ENCODE results near the gene LDB2. TPM values are rescaled to one million over a fixed set of nuclear protein-coding genes. Genes with fewer than 3 reads are reported as not detected.
A peak's percentile ranks its signal among the peaks of the same experiment; 100 is the strongest.
"Not testable (repeated sequence)": the region's sequence is repeated elsewhere in the genome, so short reads cannot be mapped to it uniquely, and the experiment has no call there.

LDB2 gene
- total RNA-seq, 2 experiments from 2014 or later = not detected

GRCh38 chr4:16926214-16926613 lies 27.8 kb upstream of the LDB2 start:
- H3K4me2 ChIP-seq (ENCODE audit: low read length) = no peak overlapping the region
- TF ChIP-seq, protein P1, sequence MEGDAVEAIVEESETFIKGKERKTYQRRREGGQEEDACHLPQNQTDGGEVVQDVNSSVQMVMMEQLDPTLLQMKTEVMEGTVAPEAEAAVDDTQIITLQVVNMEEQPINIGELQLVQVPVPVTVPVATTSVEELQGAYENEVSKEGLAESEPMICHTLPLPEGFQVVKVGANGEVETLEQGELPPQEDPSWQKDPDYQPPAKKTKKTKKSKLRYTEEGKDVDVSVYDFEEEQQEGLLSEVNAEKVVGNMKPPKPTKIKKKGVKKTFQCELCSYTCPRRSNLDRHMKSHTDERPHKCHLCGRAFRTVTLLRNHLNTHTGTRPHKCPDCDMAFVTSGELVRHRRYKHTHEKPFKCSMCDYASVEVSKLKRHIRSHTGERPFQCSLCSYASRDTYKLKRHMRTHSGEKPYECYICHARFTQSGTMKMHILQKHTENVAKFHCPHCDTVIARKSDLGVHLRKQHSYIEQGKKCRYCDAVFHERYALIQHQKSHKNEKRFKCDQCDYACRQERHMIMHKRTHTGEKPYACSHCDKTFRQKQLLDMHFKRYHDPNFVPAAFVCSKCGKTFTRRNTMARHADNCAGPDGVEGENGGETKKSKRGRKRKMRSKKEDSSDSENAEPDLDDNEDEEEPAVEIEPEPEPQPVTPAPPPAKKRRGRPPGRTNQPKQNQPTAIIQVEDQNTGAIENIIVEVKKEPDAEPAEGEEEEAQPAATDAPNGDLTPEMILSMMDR (conservative IDR thresholded peaks at IDR 0.05; ENCODE audit: low read length) = no peak
- no peak for TF ChIP-seq EZH2phosphoT487 (IDR thresholded peaks at IDR 0.05; ENCODE audit: borderline replicate concordance, low read depth, low read length)
- H3K36me3 ChIP-seq (ENCODE audit: insufficient read depth, low read length) = no peaks in the 10 kb centered on the region
- DNase-seq (ENCODE audit: low spot score) = no peak
- no TSS peak for BruUV-seq (replicated peaks)
- H2AFZ ChIP-seq (ENCODE audit: low read length) = no peak overlapping the region
- CTCF ChIA-PET (ENCODE audit: unreplicated experiment) = no interaction called here
- H3K27ac ChIP-seq (ENCODE audit: low read depth, low read length, poor library complexity, severe bottlenecking) = no peak overlapping the region
- no peaks in the 10 kb centered on the region for H3K79me2 ChIP-seq (ENCODE audit: insufficient read depth, low read depth, low read length)
- POLR2A ChIA-PET = interaction anchor here (1.3 kb wide), 1 partner anchor 217 kb away, joined by 4 read pairs; no protein-coding TSS in a partner anchor
- no peaks in the 10 kb centered on the region for H4K20me1 ChIP-seq (ENCODE audit: insufficient read depth, low read length)
- no peaks in the 10 kb centered on the region for H3K9me2 ChIP-seq (ENCODE audit: insufficient read depth, low read length)
- intact Hi-C loops (cut with micrococcal nuclease; ENCODE audit: unreplicated experiment) = no loop called here
- H3K4me3 ChIP-seq (ENCODE audit: low read depth, low read length, poor library complexity, severe bottlenecking) = no peak overlapping the region
- H3K9me3 ChIP-seq (ENCODE audit: low read length) = no peaks in the 10 kb centered on the region
- H3K4me1 ChIP-seq (ENCODE audit: insufficient read depth, low read length, poor library complexity, severe bottlenecking) = no peaks in the 10 kb centered on the region

DNA sequence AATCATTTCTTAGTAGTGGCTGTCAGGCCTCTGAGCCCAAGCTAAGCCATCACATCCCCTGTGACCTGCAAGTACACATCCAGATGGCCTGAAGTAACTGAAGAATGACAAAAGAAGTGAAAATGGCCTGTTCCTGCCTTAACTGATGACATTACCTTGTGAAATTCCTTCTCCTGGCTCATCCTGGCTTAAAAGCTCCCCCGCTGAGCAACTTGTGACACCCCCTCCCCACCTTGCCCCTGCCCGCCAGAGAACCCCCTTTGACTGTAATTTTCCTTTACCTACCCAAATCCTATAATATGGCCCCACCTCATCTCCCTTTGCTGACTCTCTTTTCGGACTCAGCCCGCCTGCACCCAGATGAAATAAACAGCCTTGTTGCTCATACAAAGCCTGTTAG lies 20.3 kb upstream of the LDB2 start:
- CTCF ChIA-PET (ENCODE audit: unreplicated experiment) = not testable (repeated sequence)

DNA sequence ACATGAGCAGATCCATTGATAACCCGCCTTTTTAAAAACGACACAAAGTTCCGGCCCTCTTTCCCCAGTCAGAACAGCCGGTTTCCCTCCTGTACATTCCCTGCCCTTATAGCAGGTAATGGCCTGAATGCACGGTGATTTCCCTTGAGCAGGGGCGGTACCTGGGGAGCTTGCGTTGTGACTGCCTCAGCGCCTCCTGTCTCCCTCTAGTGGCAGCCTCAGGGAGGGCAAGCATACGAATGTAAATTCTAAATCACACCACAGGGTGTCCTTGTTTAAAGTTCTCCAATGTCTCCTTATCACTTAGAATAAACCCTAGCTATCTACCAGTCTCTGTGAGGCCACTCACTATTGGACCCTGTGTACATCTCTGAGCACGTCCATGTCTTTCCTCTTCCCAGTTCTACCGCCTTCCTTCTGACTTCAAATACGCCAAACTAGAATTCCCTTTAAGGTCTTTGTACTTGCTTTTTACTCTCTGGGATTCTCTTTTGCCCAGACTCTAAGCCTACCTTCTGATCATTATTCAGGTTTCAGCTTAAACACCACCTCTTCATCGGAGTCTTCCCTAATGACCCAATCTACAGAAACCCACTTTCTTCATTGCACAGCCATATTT lies 18.4 kb upstream of the LDB2 start:
- Histone ChIP-seq H4K20me1 (ENCODE audit: insufficient read depth, low read length) (no peaks in the 10 kb centered on the region), H3K36me3 (ENCODE audit: insufficient read depth, low read length) (no peaks in the 10 kb centered on the region), H2AFZ (ENCODE audit: low read length) (no peak overlapping the region), H3K27ac (ENCODE audit: low read depth, low read length, poor library complexity, severe bottlenecking) (no peak overlapping the region), H3K4me2 (ENCODE audit: low read length) (no peak overlapping the region), H3K9me2 (ENCODE audit: insufficient read depth, low read length) (no peaks in the 10 kb centered on the region), H3K4me3 (ENCODE audit: low read depth, low read length, poor library complexity, severe bottlenecking) (no peak overlapping the region), H3K4me1 (ENCODE audit: insufficient read depth, low read length, poor library complexity, severe bottlenecking) (no peaks in the 10 kb centered on the region), H3K9me3 (ENCODE audit: low read length) (no peaks in the 10 kb centered on the region), H3K79me2 (ENCODE audit: insufficient read depth, low read depth, low read length) (no peaks in the 10 kb centered on the region)
- TF ChIP-seq, protein P1 (conservative IDR thresholded peaks at IDR 0.05; ENCODE audit: low read length) = peak; percentile 96
- no peak for TF ChIP-seq EZH2phosphoT487 (IDR thresholded peaks at IDR 0.05; ENCODE audit: borderline replicate concordance, low read depth, low read length)
- no TSS peak for BruUV-seq (replicated peaks)
- ChIA-PET CTCF (ENCODE audit: unreplicated experiment) (interaction anchor here (1.0 kb wide), 1 partner anchor 63 kb away, joined by 3 read pairs; no protein-coding TSS in a partner anchor), POLR2A (interaction anchor here (0.5 to 0.6 kb wide), 2 partner anchors 239 to 443 kb away, joined by 3 read pairs; no protein-coding TSS in a partner anchor)
- intact Hi-C loops (cut with micrococcal nuclease; ENCODE audit: unreplicated experiment) = loop anchor here (1.0 to 10.0 kb wide), 4 partner anchors 406 to 622 kb away; no protein-coding TSS in a partner anchor
- DNase-seq (ENCODE audit: low spot score) = peak; percentile 71

More for the DNA sequence above, 20.3 kb upstream of the LDB2 start:
- H3K79me2 ChIP-seq (ENCODE audit: insufficient read depth, low read depth, low read length); H3K27ac ChIP-seq (ENCODE audit: low read depth, low read length, poor library complexity, severe bottlenecking); H3K4me3 ChIP-seq (ENCODE audit: low read depth, low read length, poor library complexity, severe bottlenecking); H3K9me3 ChIP-seq (ENCODE audit: low read length); H3K36me3 ChIP-seq (ENCODE audit: insufficient read depth, low read length); H2AFZ ChIP-seq (ENCODE audit: low read length); H3K9me2 ChIP-seq (ENCODE audit: insufficient read depth, low read length); H4K20me1 ChIP-seq (ENCODE audit: insufficient read depth, low read length); BruUV-seq (replicated peaks); H3K4me2 ChIP-seq (ENCODE audit: low read length); DNase-seq (ENCODE audit: low spot score); H3K4me1 ChIP-seq (ENCODE audit: insufficient read depth, low read length, poor library complexity, severe bottlenecking): not testable (repeated sequence)
- intact Hi-C loops (cut with micrococcal nuclease; ENCODE audit: unreplicated experiment) = loop anchor here (5.0 to 10.0 kb wide), 3 partner anchors 529 to 624 kb away; no protein-coding TSS in a partner anchor
- POLR2A ChIA-PET = interaction anchor here (1.1 kb wide), 1 partner anchor 405 kb away, joined by 3 read pairs; no protein-coding TSS in a partner anchor
